Prostate gland (tissue), 2 donors: ENCODE results near the gene ERRFI1.

Source experiments
- POLR2A ChIP-seq: fragments of 450-650 bp; IDR thresholded peaks from one replicate; pipeline ENCODE4 v1.6.1; 2016; ENCODE audit warnings: antibody characterized with exemption, mild to moderate bottlenecking
- TF ChIP-seq, protein P1 (sequence below), 4 experiments: fragments of 200-600 bp in 2 of 4; fragments of 450-650 bp in 2 of 4; sonication (generic) in 2 of 4; IDR thresholded peaks; 1 replicate in 3 of 4; 2 replicates in 1 of 4; pipeline ENCODE4 v1.5.1; 2016 to 2019; ENCODE audit warnings: antibody characterized with exemption in 4 of 4, mild to moderate bottlenecking in 2 of 4, moderate library complexity in 2 of 4

DNA sequence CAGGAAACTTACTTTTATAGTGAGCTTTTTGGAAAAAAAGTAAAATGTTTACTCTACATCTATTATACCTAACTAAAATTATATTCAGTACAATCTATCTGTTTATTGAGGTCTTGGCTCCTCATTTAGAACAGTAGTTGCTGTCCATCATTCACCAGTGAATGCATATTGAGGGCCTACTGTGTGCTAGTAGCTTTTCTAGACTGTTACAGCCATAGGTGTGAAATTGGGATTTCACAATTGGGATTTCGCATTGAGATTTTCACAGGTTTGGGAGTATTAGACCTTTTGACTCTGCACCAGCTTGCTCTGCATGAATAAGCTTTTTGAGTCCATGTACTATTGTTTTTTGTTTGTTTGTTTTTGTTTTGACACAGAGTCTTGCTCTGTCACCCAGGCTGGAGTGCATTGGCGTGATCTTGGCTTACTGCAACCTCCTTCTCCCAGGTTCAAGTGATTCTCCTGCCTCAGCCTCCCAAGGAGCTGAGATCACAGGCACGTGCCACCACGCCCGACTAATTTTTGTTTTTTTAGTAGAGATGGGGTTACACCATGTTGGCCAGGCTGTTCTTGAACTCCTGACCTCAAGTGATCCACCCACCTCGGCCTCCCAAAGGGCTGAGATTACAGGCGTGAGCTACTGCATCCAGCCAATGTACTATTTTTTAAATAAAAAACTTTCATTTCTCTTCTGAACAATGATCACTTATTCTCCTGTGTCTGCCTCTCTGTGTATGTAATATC, 47.2 kb upstream of the ERRFI1 start:
- TF ChIP-seq, protein P1, sequence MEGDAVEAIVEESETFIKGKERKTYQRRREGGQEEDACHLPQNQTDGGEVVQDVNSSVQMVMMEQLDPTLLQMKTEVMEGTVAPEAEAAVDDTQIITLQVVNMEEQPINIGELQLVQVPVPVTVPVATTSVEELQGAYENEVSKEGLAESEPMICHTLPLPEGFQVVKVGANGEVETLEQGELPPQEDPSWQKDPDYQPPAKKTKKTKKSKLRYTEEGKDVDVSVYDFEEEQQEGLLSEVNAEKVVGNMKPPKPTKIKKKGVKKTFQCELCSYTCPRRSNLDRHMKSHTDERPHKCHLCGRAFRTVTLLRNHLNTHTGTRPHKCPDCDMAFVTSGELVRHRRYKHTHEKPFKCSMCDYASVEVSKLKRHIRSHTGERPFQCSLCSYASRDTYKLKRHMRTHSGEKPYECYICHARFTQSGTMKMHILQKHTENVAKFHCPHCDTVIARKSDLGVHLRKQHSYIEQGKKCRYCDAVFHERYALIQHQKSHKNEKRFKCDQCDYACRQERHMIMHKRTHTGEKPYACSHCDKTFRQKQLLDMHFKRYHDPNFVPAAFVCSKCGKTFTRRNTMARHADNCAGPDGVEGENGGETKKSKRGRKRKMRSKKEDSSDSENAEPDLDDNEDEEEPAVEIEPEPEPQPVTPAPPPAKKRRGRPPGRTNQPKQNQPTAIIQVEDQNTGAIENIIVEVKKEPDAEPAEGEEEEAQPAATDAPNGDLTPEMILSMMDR (IDR thresholded peaks at IDR 0.05), result no peak
- TF ChIP-seq POLR2A, result no peak
